ENCODE data around the gene POMGNT1.

- TF ChIP-seq POLR2AphosphoS5 (IDR thresholded peaks at IDR 0.05): no peak
- TF ChIP-seq, protein P1, sequence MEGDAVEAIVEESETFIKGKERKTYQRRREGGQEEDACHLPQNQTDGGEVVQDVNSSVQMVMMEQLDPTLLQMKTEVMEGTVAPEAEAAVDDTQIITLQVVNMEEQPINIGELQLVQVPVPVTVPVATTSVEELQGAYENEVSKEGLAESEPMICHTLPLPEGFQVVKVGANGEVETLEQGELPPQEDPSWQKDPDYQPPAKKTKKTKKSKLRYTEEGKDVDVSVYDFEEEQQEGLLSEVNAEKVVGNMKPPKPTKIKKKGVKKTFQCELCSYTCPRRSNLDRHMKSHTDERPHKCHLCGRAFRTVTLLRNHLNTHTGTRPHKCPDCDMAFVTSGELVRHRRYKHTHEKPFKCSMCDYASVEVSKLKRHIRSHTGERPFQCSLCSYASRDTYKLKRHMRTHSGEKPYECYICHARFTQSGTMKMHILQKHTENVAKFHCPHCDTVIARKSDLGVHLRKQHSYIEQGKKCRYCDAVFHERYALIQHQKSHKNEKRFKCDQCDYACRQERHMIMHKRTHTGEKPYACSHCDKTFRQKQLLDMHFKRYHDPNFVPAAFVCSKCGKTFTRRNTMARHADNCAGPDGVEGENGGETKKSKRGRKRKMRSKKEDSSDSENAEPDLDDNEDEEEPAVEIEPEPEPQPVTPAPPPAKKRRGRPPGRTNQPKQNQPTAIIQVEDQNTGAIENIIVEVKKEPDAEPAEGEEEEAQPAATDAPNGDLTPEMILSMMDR (IDR thresholded peaks at IDR 0.05): no peak
- no peak for TF ChIP-seq POLR2A (IDR thresholded peaks at IDR 0.05; ENCODE audit: low read depth)
- TF ChIP-seq EP300 (IDR thresholded peaks at IDR 0.05): no peak
Observed at GRCh38 chr1:46219551-46220520, 21.6 kb upstream of the POMGNT1 start.
